ENCODE measurements around the gene LCE1A.

- TF ChIP-seq, protein P1, sequence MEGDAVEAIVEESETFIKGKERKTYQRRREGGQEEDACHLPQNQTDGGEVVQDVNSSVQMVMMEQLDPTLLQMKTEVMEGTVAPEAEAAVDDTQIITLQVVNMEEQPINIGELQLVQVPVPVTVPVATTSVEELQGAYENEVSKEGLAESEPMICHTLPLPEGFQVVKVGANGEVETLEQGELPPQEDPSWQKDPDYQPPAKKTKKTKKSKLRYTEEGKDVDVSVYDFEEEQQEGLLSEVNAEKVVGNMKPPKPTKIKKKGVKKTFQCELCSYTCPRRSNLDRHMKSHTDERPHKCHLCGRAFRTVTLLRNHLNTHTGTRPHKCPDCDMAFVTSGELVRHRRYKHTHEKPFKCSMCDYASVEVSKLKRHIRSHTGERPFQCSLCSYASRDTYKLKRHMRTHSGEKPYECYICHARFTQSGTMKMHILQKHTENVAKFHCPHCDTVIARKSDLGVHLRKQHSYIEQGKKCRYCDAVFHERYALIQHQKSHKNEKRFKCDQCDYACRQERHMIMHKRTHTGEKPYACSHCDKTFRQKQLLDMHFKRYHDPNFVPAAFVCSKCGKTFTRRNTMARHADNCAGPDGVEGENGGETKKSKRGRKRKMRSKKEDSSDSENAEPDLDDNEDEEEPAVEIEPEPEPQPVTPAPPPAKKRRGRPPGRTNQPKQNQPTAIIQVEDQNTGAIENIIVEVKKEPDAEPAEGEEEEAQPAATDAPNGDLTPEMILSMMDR (IDR thresholded peaks at IDR 0.05; ENCODE audit: poor library complexity, severe bottlenecking) = no peak
- TF ChIP-seq EZH2 (IDR thresholded peaks at IDR 0.05; ENCODE audit: borderline replicate concordance, insufficient read depth, low read length, poor library complexity, severe bottlenecking) (no peak), RAD21 (conservative IDR thresholded peaks at IDR 0.05) (no peak), EP300 (conservative IDR thresholded peaks at IDR 0.05; ENCODE audit: poor library complexity, severe bottlenecking) (no peak), REST (IDR thresholded peaks at IDR 0.05; ENCODE audit: borderline replicate concordance) (no peak), TAF1 (IDR thresholded peaks at IDR 0.05; ENCODE audit: low read depth) (no peak), MXI1 (conservative IDR thresholded peaks at IDR 0.05; ENCODE audit: poor library complexity, severe bottlenecking) (no peak), SMC3 (conservative IDR thresholded peaks at IDR 0.05; ENCODE audit: poor library complexity) (no peak), POLR2AphosphoS5 (IDR thresholded peaks at IDR 0.05) (no peak)
Measured at GRCh38 chr1:152823294-152823693, 4.0 kb upstream of the LCE1A start.
